HepG2 (cell line): Measurements from ENCODE around the gene TP53. TPM values are rescaled to one million over a fixed set of nuclear protein-coding genes. Genes with fewer than 3 reads are reported as not detected.

ENCODE experiments used
- ATAC-seq: fragments of 200-7000 bp; cut with Tn5 transposase; 3 replicates; pipeline ENCODE4 v1.9.1; 2020; ENCODE audit warnings: mild to moderate bottlenecking, moderate library complexity
- BruUV-seq: library from RNA; stranded (reverse); fragments of 400-500 nt; replicated peaks from 2 replicates; lab custom pipeline; 2021; lab: Mats Ljungman, UMichigan
- CTCF ChIA-PET: fragments of 300-600 bp; formaldehyde crosslinking; extraction: SDS; loops from one replicate; lab custom pipeline; 2021; ENCODE audit warnings: low total read pairs, inconsistent platforms, low intra/inter-chr PET ratio; lab: Yijun Ruan, JAX
- POLR2A ChIA-PET: fragments of 350-600 bp; sonication (Branson Sonifier 250); formaldehyde crosslinking; loops from one replicate; lab custom pipeline; 2020; ENCODE audit warnings: antibody characterized with exemption, inconsistent platforms; lab: Yijun Ruan, JAX
- DNase-seq: peaks from one replicate; pipeline ENCODE4 v3.0.0-alpha.2; 2015; ENCODE audit warnings: low spot score
- FAIRE-seq: peaks from 3 replicates; lab custom pipeline; 2011; peaks lifted over from hg19 to GRCh38; lab: Jason Lieb, UNC
- H2AFZ ChIP-seq: one replicate; pipeline ENCODE4 v1.6.1; 2011; ENCODE audit warnings: low read length, inconsistent platforms
- H3K27ac ChIP-seq: fragments of 300-600 bp; 3 replicates; pipeline ENCODE4 v1.8.0; 2011; ENCODE audit warnings: mixed run types, mild to moderate bottlenecking, mixed read lengths, low read length, inconsistent platforms; ENCODE audit not compliant: insufficient read depth; ENCODE audit errors: extremely low read length
- H3K27me3 ChIP-seq, 2 experiments: fragments of 200-600 bp in 1 of 2; 2 replicates in 1 of 2; 3 replicates in 1 of 2; pipeline versions ENCODE4 v1.6.0 to v1.8.0; 2011; ENCODE audit warnings: low read length in 2 of 2, mild to moderate bottlenecking in 2 of 2, moderate library complexity in 2 of 2, inconsistent platforms in 1 of 2; ENCODE audit not compliant: insufficient read depth in 2 of 2, control insufficient read depth in 1 of 2
- H3K36me3 ChIP-seq, 2 experiments: fragments of 200-600 bp in 1 of 2; replicated peaks in 1 of 2; 2 replicates in 1 of 2; 3 replicates in 1 of 2; pipeline versions ENCODE4 v1.5.1 to v1.8.0; 2011; ENCODE audit warnings: low read length in 2 of 2, inconsistent platforms in 1 of 2; ENCODE audit not compliant: insufficient read depth in 2 of 2, control insufficient read depth in 1 of 2
- H3K4me1 ChIP-seq: 2 replicates; pipeline ENCODE4 v1.5.1; 2012; ENCODE audit warnings: low read length, inconsistent platforms; ENCODE audit not compliant: insufficient read depth
- H3K4me2 ChIP-seq: 2 replicates; pipeline ENCODE4 v1.6.0; 2011; ENCODE audit warnings: low read depth, low read length, inconsistent platforms
- H3K4me3 ChIP-seq, 3 experiments: fragments of 200-600 bp in 1 of 3; sonication (generic), shearing (Covaris generic) in 1 of 3; replicated peaks in 1 of 3; 2 replicates each; pipeline ENCODE4 v1.5.1; 2011 to 2016; ENCODE audit warnings: low read length in 3 of 3, inconsistent platforms in 2 of 3, low read depth in 2 of 3, mild to moderate bottlenecking in 2 of 3, control low read depth in 1 of 3, mixed read lengths in 1 of 3; ENCODE audit not compliant: insufficient read depth in 1 of 3
- H3K79me2 ChIP-seq: one replicate; pipeline ENCODE4 v1.6.1; 2011; ENCODE audit warnings: low read length, inconsistent platforms; ENCODE audit not compliant: insufficient read depth
- H3K9ac ChIP-seq: 2 replicates; pipeline ENCODE4 v1.6.0; 2011; ENCODE audit warnings: mild to moderate bottlenecking, low read depth, low read length, inconsistent platforms; ENCODE audit not compliant: insufficient read depth
- H3K9me3 ChIP-seq: 2 replicates; pipeline ENCODE4 v1.5.1; 2012; ENCODE audit warnings: mild to moderate bottlenecking, low read length
- H4K20me1 ChIP-seq: 2 replicates; pipeline ENCODE4 v1.6.0; 2011; ENCODE audit warnings: inconsistent platforms, mild to moderate bottlenecking, low read length, moderate library complexity; ENCODE audit not compliant: insufficient read depth
- FLYWCH1 ChIP-seq: sonication (generic); formaldehyde crosslinking; IDR thresholded peaks from 2 replicates; pipeline ENCODE4 v1.8.1; 2023; ENCODE audit warnings: mild to moderate bottlenecking, missing genetic modification reagents
- SRF ChIP-seq: IDR thresholded peaks from 2 replicates; pipeline ENCODE4 v1.6.1; 2011; ENCODE audit warnings: mild to moderate bottlenecking, low read depth, low read length, moderate library complexity
- ZFP1 ChIP-seq: IDR thresholded peaks from 2 replicates; pipeline ENCODE4 v1.6.1; 2016
- ZNF30 ChIP-seq: sonication (generic); formaldehyde crosslinking; IDR thresholded peaks from 2 replicates; pipeline ENCODE4 v1.5.0; 2020; ENCODE audit warnings: mild to moderate bottlenecking, missing genetic modification reagents
- ZNF546 ChIP-seq: sonication (generic); formaldehyde crosslinking; conservative IDR thresholded peaks from 2 replicates; pipeline ENCODE4 v1.8.1; 2023; ENCODE audit warnings: mild to moderate bottlenecking, missing genetic modification reagents
- ZNF549 ChIP-seq: sonication (generic); formaldehyde crosslinking; IDR thresholded peaks from 2 replicates; pipeline ENCODE4 v1.5.0; 2020; ENCODE audit warnings: missing genetic modification reagents
- ZNF607 ChIP-seq: sonication (generic); formaldehyde crosslinking; IDR thresholded peaks from 2 replicates; pipeline ENCODE4 v1.5.1; 2020; ENCODE audit warnings: missing genetic modification reagents, mild to moderate bottlenecking, borderline replicate concordance
- ZNF7 ChIP-seq: IDR thresholded peaks from 2 replicates; pipeline ENCODE4 v1.6.1; 2016; ENCODE audit warnings: missing biosample characterization, missing genetic modification reagents
- ZNF781 ChIP-seq: sonication (generic); formaldehyde crosslinking; IDR thresholded peaks from 2 replicates; pipeline ENCODE4 v1.5.1; 2020; ENCODE audit warnings: borderline replicate concordance, mild to moderate bottlenecking, missing genetic modification reagents; ENCODE audit errors: not compliant biosample characterization
- WGBS: methylation state at CpG from one replicate; pipeline ENCODE4 v1.1.6; 2017; ENCODE audit warnings: low lambda C conversion rate; 5-methylcytosine and 5-hydroxymethylcytosine counted together
- in situ Hi-C: cut with HindIII; loops from 2 replicates; pipeline ENCODE4 v1.10.0; 2017; ENCODE audit warnings: low pct_unique_long_range_greater_than_20kb; ENCODE audit not compliant: extremely low pct_ligation_motif_present
- intact Hi-C: fragments of 100-400 bp; cut with micrococcal nuclease; formaldehyde crosslinking; loops from one replicate; pipeline ENCODE4 v1.10.0; 2022; ENCODE audit not compliant: unreplicated experiment
- polyA plus RNA-seq, 8 experiments: library from polyadenylated mRNA; depleted of rRNA in 3 of 8; stranded (reverse) in 7 of 8; unstranded in 1 of 8; fragments of >200 nt; fragmentation: Illumina TruSeq in 4 of 8; extraction: Trizol in 4 of 8; gene quantifications; 2 replicates each; pipeline versions ENCODE4 v1.2.1 to v1.2.3, GENCODE V29; 2011 to 2016; ENCODE audit warnings: low read depth in 4 of 8, missing spikeins in 1 of 8, mixed read lengths in 1 of 8; ENCODE audit not compliant: insufficient read depth in 1 of 8
- total RNA-seq, 5 experiments: library from RNA; depleted of rRNA; stranded (reverse); fragments of >200 nt; fragmentation: Illumina TruSeq; extraction: Trizol; gene quantifications; 2 replicates each; pipeline ENCODE4 v1.2.3, GENCODE V29; 2016; ENCODE audit warnings: low read depth in 1 of 5
- TF ChIP-seq, protein P1 (sequence below): sonication (generic); formaldehyde crosslinking; IDR thresholded peaks from 2 replicates; pipeline ENCODE4 v1.4.0; 2020; ENCODE audit warnings: mild to moderate bottlenecking, missing genetic modification reagents, borderline replicate concordance
- TF ChIP-seq, protein P2 (sequence below): sonication (generic); formaldehyde crosslinking; IDR thresholded peaks from 2 replicates; pipeline ENCODE4 v1.8.1; 2023; ENCODE audit warnings: mild to moderate bottlenecking, moderate library complexity, missing genetic modification reagents
- TF ChIP-seq, protein P3 (sequence below): sonication (generic); formaldehyde crosslinking; IDR thresholded peaks from 2 replicates; pipeline ENCODE4 v1.8.1; 2023; ENCODE audit warnings: mild to moderate bottlenecking, missing genetic modification reagents
- TF ChIP-seq, protein P4 (sequence below), 2 experiments: sonication (generic) in 1 of 2; formaldehyde crosslinking in 1 of 2; IDR thresholded peaks; 2 replicates each; pipeline versions ENCODE4 v1.6.1 to v1.9.0; 2014 to 2022; ENCODE audit warnings: antibody characterized with exemption in 1 of 2, borderline replicate concordance in 1 of 2, inconsistent platforms in 1 of 2, low read depth in 1 of 2, missing genetic modification reagents in 1 of 2

Gene TP53
- total and polyA plus RNA-seq, 2 of the 13 experiments (the other 11 are each of a cell fraction or from before 2014, with no cell fraction given): 17.1 to 29.9 TPM

DNA sequence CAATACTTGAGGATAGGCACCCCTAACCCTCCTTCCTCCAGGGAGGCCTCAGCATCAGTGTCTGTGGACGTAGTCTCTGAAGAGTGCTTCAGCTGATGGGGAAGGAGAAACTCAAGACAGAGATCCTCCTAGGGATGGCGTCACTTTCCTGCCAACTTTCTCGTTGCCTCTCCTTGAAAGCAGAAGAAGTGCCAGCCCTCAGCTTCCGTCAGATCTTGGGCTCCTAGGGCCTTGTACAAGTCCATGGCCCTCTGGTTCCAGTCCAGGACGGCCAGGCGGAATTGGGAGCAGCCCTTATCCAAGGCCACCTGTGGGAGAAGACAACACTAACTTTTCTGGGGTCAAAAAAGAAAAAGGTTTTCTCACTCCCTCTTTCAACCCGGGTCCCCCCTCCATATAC, 61.0 kb downstream of the TP53 start:
- H3K9me3 ChIP-seq: no peaks in the 10 kb centered on the region
- no peaks in the 10 kb centered on the region for H3K36me3 ChIP-seq
- intact Hi-C loops: no loop called here
- 85% methylated on average over 7 of the region's 7 CpGs for WGBS
- H3K27me3 ChIP-seq: no peaks in the 10 kb centered on the region; a peak in 1 of 5 replicates
- peak overlapping the region; percentile 90 for H3K4me2 ChIP-seq
- ChIA-PET CTCF (no interaction called here), POLR2A (interaction anchor here (1.9 to 3.2 kb wide), 9 partner anchors 9 to 61 kb away, joined by 4 to 63 read pairs (median 16); partner anchors contain the start of genes ATP1B2, FXR2, MPDU1 and TP53)
- H2AFZ ChIP-seq: no peak overlapping the region
- DNase-seq: no peak
- TF ChIP-seq ZNF30: no peak
- no peak for TF ChIP-seq ZNF546
- no peak for TF ChIP-seq ZNF549 (CRISPR knock-in tag)
- no peak for TF ChIP-seq FLYWCH1 (CRISPR knock-in tag)
- TF ChIP-seq, protein P1, sequence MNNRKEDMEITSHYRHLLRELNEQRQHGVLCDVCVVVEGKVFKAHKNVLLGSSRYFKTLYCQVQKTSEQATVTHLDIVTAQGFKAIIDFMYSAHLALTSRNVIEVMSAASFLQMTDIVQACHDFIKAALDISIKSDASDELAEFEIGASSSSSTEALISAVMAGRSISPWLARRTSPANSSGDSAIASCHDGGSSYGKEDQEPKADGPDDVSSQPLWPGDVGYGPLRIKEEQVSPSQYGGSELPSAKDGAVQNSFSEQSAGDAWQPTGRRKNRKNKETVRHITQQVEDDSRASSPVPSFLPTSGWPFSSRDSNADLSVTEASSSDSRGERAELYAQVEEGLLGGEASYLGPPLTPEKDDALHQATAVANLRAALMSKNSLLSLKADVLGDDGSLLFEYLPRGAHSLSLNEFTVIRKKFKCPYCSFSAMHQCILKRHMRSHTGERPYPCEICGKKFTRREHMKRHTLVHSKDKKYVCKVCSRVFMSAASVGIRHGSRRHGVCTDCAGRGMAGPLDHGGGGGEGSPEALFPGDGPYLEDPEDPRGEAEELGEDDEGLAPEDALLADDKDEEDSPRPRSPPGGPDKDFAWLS (CRISPR knock-in tag): no peak
- TF ChIP-seq SRF: no peak
- TF ChIP-seq, protein P2, sequence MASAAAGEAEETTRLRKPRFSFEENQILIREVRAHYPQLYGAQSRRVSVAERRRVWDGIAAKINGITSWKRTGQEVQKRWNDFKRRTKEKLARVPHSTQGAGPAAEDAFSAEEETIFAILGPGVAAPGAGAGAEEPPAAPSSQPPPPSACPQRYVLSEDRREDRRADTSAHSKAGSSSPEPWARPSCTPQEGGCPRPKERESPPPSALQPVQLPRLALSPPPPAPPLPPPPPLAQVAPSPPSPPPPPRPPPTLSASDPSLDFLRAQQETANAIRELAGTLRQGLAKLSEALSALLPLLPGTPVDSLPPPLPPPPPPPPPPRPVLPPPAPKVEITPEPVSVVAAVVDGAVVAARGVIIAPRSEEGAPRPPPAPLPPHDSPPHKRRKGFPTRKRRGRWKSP (CRISPR knock-in tag): no peak
- no peak for TF ChIP-seq ZNF7 (CRISPR knock-in tag)
- no peak for TF ChIP-seq ZNF781
- no peak for TF ChIP-seq ZNF607 (CRISPR knock-in tag)
- TF ChIP-seq, protein P3, sequence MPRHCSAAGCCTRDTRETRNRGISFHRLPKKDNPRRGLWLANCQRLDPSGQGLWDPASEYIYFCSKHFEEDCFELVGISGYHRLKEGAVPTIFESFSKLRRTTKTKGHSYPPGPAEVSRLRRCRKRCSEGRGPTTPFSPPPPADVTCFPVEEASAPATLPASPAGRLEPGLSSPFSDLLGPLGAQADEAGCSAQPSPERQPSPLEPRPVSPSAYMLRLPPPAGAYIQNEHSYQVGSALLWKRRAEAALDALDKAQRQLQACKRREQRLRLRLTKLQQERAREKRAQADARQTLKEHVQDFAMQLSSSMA (CRISPR knock-in tag): no peak
- TF ChIP-seq, protein P4, sequence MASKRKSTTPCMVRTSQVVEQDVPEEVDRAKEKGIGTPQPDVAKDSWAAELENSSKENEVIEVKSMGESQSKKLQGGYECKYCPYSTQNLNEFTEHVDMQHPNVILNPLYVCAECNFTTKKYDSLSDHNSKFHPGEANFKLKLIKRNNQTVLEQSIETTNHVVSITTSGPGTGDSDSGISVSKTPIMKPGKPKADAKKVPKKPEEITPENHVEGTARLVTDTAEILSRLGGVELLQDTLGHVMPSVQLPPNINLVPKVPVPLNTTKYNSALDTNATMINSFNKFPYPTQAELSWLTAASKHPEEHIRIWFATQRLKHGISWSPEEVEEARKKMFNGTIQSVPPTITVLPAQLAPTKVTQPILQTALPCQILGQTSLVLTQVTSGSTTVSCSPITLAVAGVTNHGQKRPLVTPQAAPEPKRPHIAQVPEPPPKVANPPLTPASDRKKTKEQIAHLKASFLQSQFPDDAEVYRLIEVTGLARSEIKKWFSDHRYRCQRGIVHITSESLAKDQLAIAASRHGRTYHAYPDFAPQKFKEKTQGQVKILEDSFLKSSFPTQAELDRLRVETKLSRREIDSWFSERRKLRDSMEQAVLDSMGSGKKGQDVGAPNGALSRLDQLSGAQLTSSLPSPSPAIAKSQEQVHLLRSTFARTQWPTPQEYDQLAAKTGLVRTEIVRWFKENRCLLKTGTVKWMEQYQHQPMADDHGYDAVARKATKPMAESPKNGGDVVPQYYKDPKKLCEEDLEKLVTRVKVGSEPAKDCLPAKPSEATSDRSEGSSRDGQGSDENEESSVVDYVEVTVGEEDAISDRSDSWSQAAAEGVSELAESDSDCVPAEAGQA (IDR thresholded peaks at IDR 0.05; ENCODE audit: low read depth): no peak
- TF ChIP-seq, protein P4 (CRISPR knock-in tag; IDR thresholded peaks at IDR 0.05; ENCODE audit: borderline replicate concordance): no peak
- TF ChIP-seq ZFP1 (CRISPR knock-in tag): no peak
- H3K9ac ChIP-seq: peak overlapping the region; percentile 92
- peaks cover 61% of the 10 kb centered on the region for H3K4me1 ChIP-seq
- in situ Hi-C loops: no loop called here
- no peaks in the 10 kb centered on the region for H4K20me1 ChIP-seq
- peaks cover 15% of the 10 kb centered on the region for H3K79me2 ChIP-seq
- no peak for FAIRE-seq
- peak overlapping the region; percentile 96 for H3K27ac ChIP-seq
- H3K4me3 ChIP-seq: peak overlapping the region; percentile 82 to 92 (median 89)
- BruUV-seq: no TSS peak
- no peak for ATAC-seq
